Trophoblast cell (in vitro differentiated cells and primary cell): ENCODE results near the gene ASTN2.

Source experiments
- DNase-seq, 2 donors: peaks; one replicate each; pipeline ENCODE4 v3.0.0-alpha.2; 2016
- H2AFZ ChIP-seq: 2 replicates; pipeline ENCODE4 v1.6.1; 2013; ENCODE audit warnings: low read length, moderate library complexity, mild to moderate bottlenecking; ENCODE audit not compliant: insufficient read depth, poor library complexity
- H2AK5ac ChIP-seq: 2 replicates; pipeline ENCODE4 v1.6.1; 2013; ENCODE audit warnings: mild to moderate bottlenecking, low read length
- H2BK120ac ChIP-seq: 2 replicates; pipeline ENCODE4 v1.6.1; 2013; ENCODE audit warnings: low read length, mild to moderate bottlenecking, moderate library complexity; ENCODE audit not compliant: insufficient read depth, poor library complexity
- H2BK12ac ChIP-seq: 2 replicates; pipeline ENCODE4 v1.6.1; 2013; ENCODE audit warnings: mild to moderate bottlenecking, low read length, moderate library complexity
- H2BK5ac ChIP-seq: 2 replicates; pipeline ENCODE4 v1.6.1; 2013; ENCODE audit warnings: low read length, low read depth, moderate library complexity, mild to moderate bottlenecking; ENCODE audit not compliant: poor library complexity
- H3K14ac ChIP-seq: 2 replicates; pipeline ENCODE4 v1.6.1; 2013; ENCODE audit warnings: mild to moderate bottlenecking, low read length
- H3K18ac ChIP-seq: 2 replicates; pipeline ENCODE4 v1.6.1; 2013; ENCODE audit warnings: mild to moderate bottlenecking, low read length
- H3K23ac ChIP-seq: 2 replicates; pipeline ENCODE4 v1.6.1; 2013; ENCODE audit warnings: low read length
- H3K27ac ChIP-seq: 2 replicates; pipeline ENCODE4 v1.5.1; 2013; ENCODE audit warnings: low read depth, mild to moderate bottlenecking, inconsistent platforms, low read length, moderate library complexity
- H3K27me3 ChIP-seq: 2 replicates; pipeline ENCODE4 v1.6.1; 2013; ENCODE audit warnings: inconsistent platforms, mild to moderate bottlenecking, low read length, moderate library complexity; ENCODE audit not compliant: insufficient read depth
- H3K36me3 ChIP-seq, 2 experiments: 1 replicate in 1 of 2; 2 replicates in 1 of 2; pipeline ENCODE4 v1.6.1; 2013; ENCODE audit warnings: low read length in 2 of 2, mild to moderate bottlenecking in 2 of 2, moderate library complexity in 1 of 2; ENCODE audit not compliant: insufficient read depth in 2 of 2, control insufficient read depth in 1 of 2
- H3K4ac ChIP-seq: 2 replicates; pipeline ENCODE4 v1.6.1; 2013; ENCODE audit warnings: low read depth, mild to moderate bottlenecking, low read length, moderate library complexity
- H3K4me1 ChIP-seq, 2 experiments: 1 replicate in 1 of 2; 2 replicates in 1 of 2; pipeline ENCODE4 v1.6.1; 2013; ENCODE audit warnings: low read length in 2 of 2, mild to moderate bottlenecking in 2 of 2, moderate library complexity in 1 of 2; ENCODE audit not compliant: insufficient read depth in 2 of 2, control insufficient read depth in 1 of 2
- H3K4me2 ChIP-seq: 2 replicates; pipeline ENCODE4 v1.6.1; 2013; ENCODE audit warnings: inconsistent platforms, mild to moderate bottlenecking, low read length, moderate library complexity
- H3K4me3 ChIP-seq: 2 replicates; pipeline ENCODE4 v1.5.1; 2013; ENCODE audit warnings: mild to moderate bottlenecking, low read depth, low read length, inconsistent platforms
- H3K79me1 ChIP-seq: one replicate; pipeline ENCODE4 v1.6.1; 2013; ENCODE audit warnings: low read length
- H3K79me2 ChIP-seq: 2 replicates; pipeline ENCODE4 v1.6.1; 2013; ENCODE audit warnings: low read length, mild to moderate bottlenecking; ENCODE audit not compliant: control insufficient read depth, insufficient read depth, poor library complexity
- H3K9ac ChIP-seq: 2 replicates; pipeline ENCODE4 v1.6.1; 2013; ENCODE audit warnings: mild to moderate bottlenecking, low read length
- H3K9me3 ChIP-seq: 2 replicates; pipeline ENCODE4 v1.6.1; 2013; ENCODE audit warnings: low read depth, mild to moderate bottlenecking, control low read depth, inconsistent platforms, low read length; ENCODE audit not compliant: insufficient read depth
- H4K12ac ChIP-seq: 2 replicates; pipeline ENCODE4 v1.6.1; 2013; ENCODE audit warnings: low read depth, mild to moderate bottlenecking, low read length, moderate library complexity
- H4K8ac ChIP-seq: 2 replicates; pipeline ENCODE4 v1.6.1; 2013; ENCODE audit warnings: low read depth, mild to moderate bottlenecking, low read length, moderate library complexity
- H4K91ac ChIP-seq: one replicate; pipeline ENCODE4 v1.6.1; 2013; ENCODE audit warnings: low read depth, mild to moderate bottlenecking, low read length, moderate library complexity
- WGBS: extraction: QIAGEN DNeasy Blood & Tissue Kit; methylation state at CpG from one replicate; pipeline ENCODE4 v1.1.7; 2013; ENCODE audit warnings: missing lambda C conversion rate; ENCODE audit not compliant: insufficient read length, insufficient coverage; ENCODE audit errors: extremely low coverage; 5-methylcytosine and 5-hydroxymethylcytosine counted together

Gene ASTN2

DNA sequence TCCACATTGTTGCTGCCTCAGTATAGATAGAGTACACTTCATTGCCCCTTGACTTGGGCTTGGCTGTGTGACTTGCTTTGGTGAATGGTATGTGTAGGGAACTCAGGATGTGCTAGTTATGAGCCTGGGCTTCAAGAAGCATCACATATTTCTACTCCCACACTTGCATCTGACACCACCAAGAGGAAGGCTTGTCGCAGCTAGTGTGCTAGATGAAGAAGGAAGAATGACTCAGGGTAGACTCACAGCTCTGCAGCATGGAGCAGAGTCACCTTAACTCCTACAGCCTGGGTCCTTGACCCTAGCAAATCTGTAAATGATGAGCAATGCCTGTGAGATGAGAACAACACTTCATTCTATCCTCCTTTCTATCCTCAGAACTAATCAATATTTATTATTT lies 261.8 kb downstream of the ASTN2 start:
- Histone ChIP-seq H2AFZ (no peak overlapping the region), H3K27ac (no peak overlapping the region), H3K4me2 (no peak overlapping the region), H3K27me3 (no peaks in the 10 kb centered on the region), H3K14ac (no peak overlapping the region), H2BK120ac (no peak overlapping the region), H2AK5ac (no peak overlapping the region), H2BK5ac (no peak overlapping the region), H3K18ac (no peak overlapping the region), H3K4me3 (no peak overlapping the region), H4K12ac (no peak overlapping the region), H2BK12ac (no peak overlapping the region), H4K91ac (no peak overlapping the region), H3K79me1 (no peaks in the 10 kb centered on the region), H3K9me3 (no peaks in the 10 kb centered on the region), H3K79me2 (no peaks in the 10 kb centered on the region), H3K36me3 (no peaks in the 10 kb centered on the region), H3K9ac (no peak overlapping the region), H3K4me1 (peaks cover 0 to 2% of the 10 kb centered on the region in 2 experiments), H3K4ac (no peak overlapping the region), H3K23ac (no peak overlapping the region), H4K8ac (no peak overlapping the region)
- no CpG with 5 or more reads among the region's 1 CpG for WGBS
- DNase-seq, result no peak

GRCh38 chr9:117151716-117152115 lies 263.1 kb downstream of the ASTN2 start:
- H3K79me1 ChIP-seq, result no peaks in the 10 kb centered on the region
- no peak overlapping the region for H4K8ac ChIP-seq
- H3K9ac ChIP-seq, result no peak overlapping the region
- H3K27ac ChIP-seq, result no peak overlapping the region
- no peak overlapping the region for H3K4me3 ChIP-seq
- H3K4me1 ChIP-seq, result no peaks in the 10 kb centered on the region
- no peak overlapping the region for H2BK12ac ChIP-seq
- H4K12ac ChIP-seq, result no peak overlapping the region
- no peak overlapping the region for H3K18ac ChIP-seq
- no peak overlapping the region for H4K91ac ChIP-seq
- DNase-seq, result no peak
- no peaks in the 10 kb centered on the region for H3K36me3 ChIP-seq
- no peaks in the 10 kb centered on the region for H3K9me3 ChIP-seq
- no peak overlapping the region for H2BK5ac ChIP-seq
- WGBS, result no CpG with 5 or more reads among the region's 2 CpGs
- H3K14ac ChIP-seq, result no peak overlapping the region
- no peaks in the 10 kb centered on the region for H3K79me2 ChIP-seq
- no peak overlapping the region for H2BK120ac ChIP-seq
- H3K4me2 ChIP-seq, result no peak overlapping the region
- H3K4ac ChIP-seq, result no peak overlapping the region
- H2AFZ ChIP-seq, result no peak overlapping the region
- H3K27me3 ChIP-seq, result no peaks in the 10 kb centered on the region
- no peak overlapping the region for H3K23ac ChIP-seq
- no peak overlapping the region for H2AK5ac ChIP-seq

- Histone ChIP-seq H3K4me2 (no peak overlapping the region), H3K23ac (no peak overlapping the region), H3K9me3 (no peaks in the 10 kb centered on the region), H3K4ac (no peak overlapping the region), H4K91ac (no peak overlapping the region), H3K36me3 (no peaks in the 10 kb centered on the region), H3K79me1 (no peaks in the 10 kb centered on the region), H4K8ac (no peak overlapping the region), H2AK5ac (no peak overlapping the region), H3K27ac (no peak overlapping the region), H3K9ac (no peak overlapping the region), H2BK120ac (no peak overlapping the region), H2AFZ (no peak overlapping the region), H3K14ac (no peak overlapping the region), H3K18ac (no peak overlapping the region), H2BK5ac (no peak overlapping the region), H3K4me1 (no peaks in the 10 kb centered on the region), H3K27me3 (no peaks in the 10 kb centered on the region), H3K4me3 (no peak overlapping the region), H3K79me2 (no peaks in the 10 kb centered on the region), H2BK12ac (no peak overlapping the region), H4K12ac (no peak overlapping the region)
- WGBS, result no CpG with 5 or more reads among the region's 4 CpGs
- no peak for DNase-seq
Observed at GRCh38 chr9:117149996-117150395, 264.9 kb downstream of the ASTN2 start.

- no peak overlapping the region for H3K23ac ChIP-seq
- H3K27ac ChIP-seq, result no peak overlapping the region
- no peaks in the 10 kb centered on the region for H3K27me3 ChIP-seq
- H3K36me3 ChIP-seq, result no peaks in the 10 kb centered on the region
- no peaks in the 10 kb centered on the region for H3K4me1 ChIP-seq
- H2BK120ac ChIP-seq, result no peak overlapping the region
- H2BK5ac ChIP-seq, result no peak overlapping the region
- H4K8ac ChIP-seq, result no peak overlapping the region
- no peak overlapping the region for H3K9ac ChIP-seq
- H2BK12ac ChIP-seq, result no peak overlapping the region
- H3K14ac ChIP-seq, result no peak overlapping the region
- no peaks in the 10 kb centered on the region for H3K79me2 ChIP-seq
- no peaks in the 10 kb centered on the region for H3K79me1 ChIP-seq
- no peak overlapping the region for H4K91ac ChIP-seq
- no peak overlapping the region for H3K4me3 ChIP-seq
- no peak overlapping the region for H3K4me2 ChIP-seq
- H3K9me3 ChIP-seq, result no peaks in the 10 kb centered on the region
- no CpG with 5 or more reads among the region's 7 CpGs for WGBS
- no peak overlapping the region for H2AFZ ChIP-seq
- no peak overlapping the region for H2AK5ac ChIP-seq
- H3K4ac ChIP-seq, result no peak overlapping the region
- no peak overlapping the region for H3K18ac ChIP-seq
- no peak overlapping the region for H4K12ac ChIP-seq
- no peak for DNase-seq
Observed at GRCh38 chr9:117145811-117146490, 268.9 kb downstream of the ASTN2 start.
